Activated CD4-positive, alpha-beta T cell treated with anti-CD3 and anti-CD28 coated beads for 36 hours (primary cell): ENCODE measurements around the gene CLDN10. TPM values are rescaled to one million over a fixed set of nuclear protein-coding genes. Genes with fewer than 3 reads are reported as not detected.

Experiments
- ATAC-seq: fragments of 200-7000 bp; cut with Tn5 transposase; one replicate; pipeline ENCODE4 v1.10.0; 2021; ENCODE audit warnings: mild to moderate bottlenecking, moderate library complexity
- CTCF ChIA-PET: fragments of 350-600 bp; sonication (Branson Sonifier 250); formaldehyde crosslinking; loops from one replicate; lab custom pipeline; 2021; ENCODE audit warnings: antibody characterized with exemption; lab: Charles Lee
- POLR2A ChIA-PET: fragments of 350-600 bp; sonication (Branson Sonifier 250); formaldehyde crosslinking; loops from one replicate; lab custom pipeline; 2021; ENCODE audit warnings: antibody characterized with exemption, inconsistent platforms; lab: Charles Lee
- DNase-seq: peaks from one replicate; pipeline ENCODE4 v3.0.0-alpha.2; 2020
- H3K27ac Mint-ChIP-seq: one replicate; pipeline ENCODE4 v1.8.0; 2021; ENCODE audit warnings: mixed read lengths
- H3K27me3 Mint-ChIP-seq: one replicate; pipeline ENCODE4 v1.8.0; 2021; ENCODE audit warnings: mixed read lengths
- H3K36me3 Mint-ChIP-seq: one replicate; pipeline ENCODE4 v1.8.0; 2021; ENCODE audit warnings: low read depth, mixed read lengths
- H3K4me1 Mint-ChIP-seq: one replicate; pipeline ENCODE4 v1.8.0; 2021; ENCODE audit warnings: mixed read lengths
- H3K4me3 Mint-ChIP-seq: one replicate; pipeline ENCODE4 v1.8.0; 2021; ENCODE audit warnings: mild to moderate bottlenecking, moderate library complexity, mixed read lengths
- H3K9me3 Mint-ChIP-seq: one replicate; pipeline ENCODE4 v1.8.0; 2021; ENCODE audit warnings: low read depth, mixed read lengths
- intact Hi-C, 2 experiments: fragments of 100-400 bp; cut with DNase I in 1 of 2; cut with micrococcal nuclease in 1 of 2; formaldehyde crosslinking; loops; one replicate each; pipeline versions ENCODE4 v1.14.2 to v1.15.1; 2022 to 2024; cut with DNase I, micrococcal nuclease
- total RNA-seq, 2 experiments: library from RNA; stranded (reverse); gene quantifications; one replicate each; pipeline ENCODE4 v1.2.3, GENCODE V29; 2021

The CLDN10 gene
- total RNA-seq, 2 experiments from 2014 or later = not detected

DNA sequence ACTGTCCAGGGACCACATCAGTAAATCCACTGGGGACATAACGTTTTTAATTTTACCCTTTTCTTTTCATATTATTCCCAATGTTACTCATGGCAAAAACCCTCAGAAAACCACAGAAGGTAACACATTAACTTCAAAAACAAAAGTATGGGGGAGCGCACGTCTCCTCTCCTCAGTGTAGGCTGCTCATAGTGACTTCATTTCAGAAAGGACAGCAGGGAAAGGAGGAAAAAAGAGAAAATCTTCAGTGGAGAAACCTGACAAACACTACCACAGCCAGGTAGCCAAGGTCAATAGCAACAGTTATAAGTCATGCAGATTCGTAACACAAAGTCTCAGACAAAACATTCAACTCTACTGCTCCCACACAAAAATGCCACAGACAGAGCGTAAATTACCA lies 70.6 kb downstream of the CLDN10 start:
- no peaks in the 10 kb centered on the region for H3K4me1 Mint-ChIP-seq
- H3K27me3 Mint-ChIP-seq = peaks cover 7% of the 10 kb centered on the region
- intact Hi-C loops = no loop called here
- DNase-seq (no peak), ATAC-seq (no peak)
- ChIA-PET POLR2A (no interaction called here), CTCF (interaction anchor here (1.3 to 4.6 kb wide), 4 partner anchors 14 to 212 kb away, joined by 5 to 88 read pairs (median 30); no protein-coding TSS in a partner anchor)
- no peaks in the 10 kb centered on the region for H3K36me3 Mint-ChIP-seq
- H3K4me3 Mint-ChIP-seq = no peak overlapping the region
- no peak overlapping the region for H3K27ac Mint-ChIP-seq
- no peaks in the 10 kb centered on the region for H3K9me3 Mint-ChIP-seq

DNA sequence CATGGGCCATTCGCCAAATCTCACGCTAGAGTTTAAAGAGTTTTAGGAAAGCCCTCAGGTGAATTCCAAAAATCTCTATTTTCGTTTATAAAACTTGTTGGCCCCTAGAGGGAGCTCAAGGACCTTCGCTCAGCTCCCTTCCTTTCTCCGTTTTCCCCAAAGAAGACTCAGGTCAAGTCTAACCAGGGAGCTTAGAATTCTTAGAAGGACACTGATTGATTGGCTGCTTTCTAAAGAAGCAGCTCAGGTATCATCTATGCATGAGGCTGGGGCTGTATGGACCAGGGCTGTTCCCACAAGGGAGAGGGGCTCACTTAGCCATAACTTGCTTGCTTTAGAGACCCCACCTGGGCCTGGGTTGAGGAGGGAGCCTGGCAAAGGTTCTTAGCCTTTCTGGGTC lies 71.5 kb downstream of the CLDN10 start:
- H3K9me3 Mint-ChIP-seq = no peaks in the 10 kb centered on the region
- no peaks in the 10 kb centered on the region for H3K4me1 Mint-ChIP-seq
- no peak overlapping the region for H3K27ac Mint-ChIP-seq
- peaks cover 9% of the 10 kb centered on the region for H3K27me3 Mint-ChIP-seq
- ChIA-PET CTCF (interaction anchor here (0.6 to 4.6 kb wide), 23 partner anchors 10 to 877 kb away, joined by 3 to 88 read pairs (median 4); no protein-coding TSS in a partner anchor), POLR2A (no interaction called here)
- H3K36me3 Mint-ChIP-seq = no peaks in the 10 kb centered on the region
- intact Hi-C loops = loop anchor here (1.0 kb wide), 3 partner anchors 37 to 356 kb away; no protein-coding TSS in a partner anchor
- peak; percentile 49 for ATAC-seq
- peak; percentile 32 for DNase-seq
- H3K4me3 Mint-ChIP-seq = no peak overlapping the region

DNA sequence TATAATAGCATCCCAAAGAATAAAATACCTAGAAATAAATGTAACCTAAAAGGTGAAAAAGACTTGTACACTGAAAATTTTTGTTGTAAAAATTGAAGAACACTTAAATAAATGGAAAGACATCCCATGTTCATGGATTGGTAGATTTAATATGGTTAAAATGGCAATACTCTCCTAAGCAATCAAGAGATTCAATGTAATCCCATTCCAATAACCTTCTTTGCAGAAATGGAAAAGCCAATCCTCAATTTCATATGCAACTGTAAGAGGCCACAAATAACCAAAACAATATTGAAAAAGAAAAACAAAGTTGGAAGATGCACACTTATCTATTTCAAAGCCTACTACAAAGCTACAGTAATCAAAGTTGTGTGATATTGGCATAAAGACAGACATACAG lies 74.2 kb downstream of the CLDN10 start:
- no peak for DNase-seq
- ChIA-PET POLR2A (no interaction called here), CTCF (interaction anchor here (0.7 to 4.6 kb wide), 2 partner anchors 9 to 207 kb away, joined by 3 to 88 read pairs; no protein-coding TSS in a partner anchor)
- intact Hi-C loops = no loop called here
- H3K36me3 Mint-ChIP-seq = no peaks in the 10 kb centered on the region
- no peak overlapping the region for H3K4me3 Mint-ChIP-seq
- H3K27me3 Mint-ChIP-seq = peaks cover 18% of the 10 kb centered on the region
- no peaks in the 10 kb centered on the region for H3K4me1 Mint-ChIP-seq
- ATAC-seq = no peak
- no peaks in the 10 kb centered on the region for H3K9me3 Mint-ChIP-seq
- no peak overlapping the region for H3K27ac Mint-ChIP-seq

DNA sequence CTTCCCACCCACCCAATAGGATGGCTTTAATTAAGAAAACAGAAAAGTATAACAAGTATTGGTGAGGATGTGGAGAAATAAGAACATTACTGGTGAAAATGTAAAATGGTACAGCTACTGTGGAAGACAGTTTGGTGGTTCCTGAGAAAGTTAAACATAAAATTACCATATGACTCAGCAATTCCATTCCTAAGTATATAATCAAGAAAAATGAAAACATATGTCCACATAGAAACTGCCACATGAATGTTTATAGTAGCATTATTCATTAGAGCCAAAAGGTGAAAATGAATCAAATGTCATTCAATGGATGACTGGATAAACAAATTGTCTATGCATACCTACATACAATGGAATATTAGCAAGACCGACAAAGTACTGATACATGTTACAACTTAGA lies 75.1 kb downstream of the CLDN10 start:
- no peak overlapping the region for H3K4me3 Mint-ChIP-seq
- intact Hi-C loops = no loop called here
- POLR2A ChIA-PET = no interaction called here
- H3K36me3 Mint-ChIP-seq = no peaks in the 10 kb centered on the region
- DNase-seq (no peak), ATAC-seq (no peak)
- no peak overlapping the region for H3K27ac Mint-ChIP-seq
- peaks cover 20% of the 10 kb centered on the region for H3K27me3 Mint-ChIP-seq
- no peaks in the 10 kb centered on the region for H3K9me3 Mint-ChIP-seq
- H3K4me1 Mint-ChIP-seq = no peaks in the 10 kb centered on the region
- CTCF ChIA-PET = interaction anchor here (0.6 to 4.6 kb wide), 2 partner anchors 98 to 206 kb away, joined by 4 to 88 read pairs; no protein-coding TSS in a partner anchor

DNA sequence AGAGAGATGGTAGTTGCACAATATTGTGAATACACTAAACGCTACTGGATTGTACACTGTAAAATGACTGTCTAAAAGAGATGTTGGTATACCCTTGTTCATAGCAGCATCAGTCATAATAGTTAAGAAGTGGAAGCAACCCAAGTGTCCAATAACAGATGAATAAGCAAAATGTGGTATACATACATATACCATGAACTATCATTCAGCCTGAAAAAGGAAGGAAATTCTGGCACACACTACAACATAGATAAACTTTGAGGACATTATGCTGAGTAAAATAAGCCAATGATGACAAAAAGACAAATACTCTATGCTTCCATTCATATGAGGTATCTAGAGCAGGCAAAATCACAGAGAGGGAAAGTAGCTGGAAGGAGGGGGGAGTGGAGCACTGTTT lies 76.0 kb downstream of the CLDN10 start:
- intact Hi-C loops = no loop called here
- H3K4me1 Mint-ChIP-seq = no peaks in the 10 kb centered on the region
- H3K36me3 Mint-ChIP-seq = no peaks in the 10 kb centered on the region
- no peak overlapping the region for H3K4me3 Mint-ChIP-seq
- no peak overlapping the region for H3K27ac Mint-ChIP-seq
- ChIA-PET POLR2A (no interaction called here), CTCF (no interaction called here)
- ATAC-seq = no peak
- H3K9me3 Mint-ChIP-seq = no peaks in the 10 kb centered on the region
- DNase-seq = no peak
- peaks cover 21% of the 10 kb centered on the region for H3K27me3 Mint-ChIP-seq

DNA sequence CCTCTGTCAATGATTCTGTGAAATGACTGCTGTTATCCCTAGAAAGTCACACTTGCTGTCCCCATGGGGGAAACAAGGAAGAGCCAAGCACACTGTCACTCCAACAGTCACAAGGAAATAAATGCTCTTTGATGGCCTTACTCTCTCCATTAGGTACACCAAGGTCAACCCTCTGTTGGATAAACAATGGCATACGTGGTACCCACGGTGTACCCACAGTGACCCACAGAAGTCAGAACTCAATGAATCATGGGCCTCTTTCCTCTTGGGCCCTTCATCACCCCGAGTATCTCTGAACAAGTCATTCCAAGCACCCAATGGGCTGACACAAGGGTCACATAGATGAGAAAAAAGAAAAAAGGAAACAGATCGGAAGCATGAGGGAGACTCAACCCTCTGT lies 76.6 kb downstream of the CLDN10 start:
- Mint-ChIP-seq H3K27ac (no peak overlapping the region), H3K4me3 (no peak overlapping the region), H3K4me1 (no peaks in the 10 kb centered on the region), H3K9me3 (no peaks in the 10 kb centered on the region), H3K36me3 (no peaks in the 10 kb centered on the region), H3K27me3 (peaks cover 23% of the 10 kb centered on the region)
- POLR2A ChIA-PET = no interaction called here
- ATAC-seq (no peak), DNase-seq (no peak)
- CTCF ChIA-PET = no interaction called here
- intact Hi-C loops = no loop called here

Other genes starting within 250 kb of the CLDN10 start
- gene DZIP1, start 92.0 kb downstream of the CLDN10 start, total RNA-seq = under 1 TPM; 0.33 to 0.39 TPM
- 10 to 100 TPM; 13.4 to 16.3 TPM for gene DNAJC3, start 124.4 kb downstream of the CLDN10 start, total RNA-seq